SK-N-SH (cell line): ENCODE measurements around the gene FOXL1. TPM values are rescaled to one million over a fixed set of nuclear protein-coding genes. Genes with fewer than 3 reads are reported as not detected.

Source experiments
- CTCF ChIA-PET: fragments of 300-600, 350-600 bp; formaldehyde crosslinking; extraction: SDS; loops from one replicate; lab custom pipeline; 2021; lab: Yijun Ruan, JAX
- POLR2A ChIA-PET: fragments of 350-600 bp; sonication (Branson Sonifier 250); formaldehyde crosslinking; extraction: SDS; loops from one replicate; lab custom pipeline; 2020; ENCODE audit warnings: antibody characterized with exemption, inconsistent platforms; lab: Yijun Ruan, JAX
- DNase-seq: peaks from one replicate; pipeline ENCODE4 v3.0.0; 2012
- H2AFZ ChIP-seq: fragments of 200-600 bp; sonication (generic); 2 replicates; pipeline ENCODE4 v1.8.1; 2016; ENCODE audit warnings: antibody characterized with exemption, mild to moderate bottlenecking, low read depth
- H3F3A ChIP-seq: fragments of 200-600 bp; sonication (generic); replicated peaks from 2 replicates; pipeline ENCODE3; 2016; ENCODE audit warnings: antibody characterized with exemption, mild to moderate bottlenecking; ENCODE audit not compliant: insufficient read depth
- H3K27ac ChIP-seq, 2 experiments: fragments of 200-500 bp in 1 of 2; fragments of 200-600 bp in 1 of 2; sonication (Bioruptor generic) in 1 of 2; sonication (generic), shearing (Covaris generic) in 1 of 2; 2 replicates each; pipeline versions ENCODE4 v1.5.1 to v1.6.1; 2014 to 2016; ENCODE audit warnings: low read depth in 2 of 2, inconsistent platforms in 1 of 2, low read length in 1 of 2, mild to moderate bottlenecking in 1 of 2, mixed read lengths in 1 of 2
- H3K27me3 ChIP-seq: fragments of 200-600 bp; sonication (generic), shearing (Covaris generic); 2 replicates; pipeline ENCODE4 v1.6.1; 2016; ENCODE audit warnings: mixed run types; ENCODE audit not compliant: insufficient read depth
- H3K36me3 ChIP-seq, 2 experiments: fragments of 200-500 bp in 1 of 2; fragments of 200-600 bp in 1 of 2; sonication (Bioruptor generic) in 1 of 2; sonication (generic) in 1 of 2; replicated peaks in 1 of 2; 2 replicates each; pipeline versions ENCODE3 to v1.5.1; 2014 to 2016; ENCODE audit warnings: low read length in 1 of 2, mild to moderate bottlenecking in 1 of 2; ENCODE audit not compliant: insufficient read depth in 2 of 2, control insufficient read depth in 1 of 2
- H3K4me1 ChIP-seq, 2 experiments: fragments of 200-500 bp in 1 of 2; fragments of 200-600 bp in 1 of 2; sonication (Bioruptor generic) in 1 of 2; sonication (generic), shearing (Covaris generic) in 1 of 2; 2 replicates each; pipeline versions ENCODE4 v1.5.1 to v1.6.1; 2014 to 2016; ENCODE audit warnings: low read depth in 1 of 2, low read length in 1 of 2, mixed run types in 1 of 2; ENCODE audit not compliant: insufficient read depth in 2 of 2, control insufficient read depth in 1 of 2
- H3K4me2 ChIP-seq: fragments of 200-600 bp; sonication (generic), shearing (Covaris generic); 2 replicates; pipeline ENCODE4 v1.6.1; 2017; ENCODE audit warnings: mixed run types
- H3K4me3 ChIP-seq, 2 experiments: fragments of 200-500 bp in 1 of 2; fragments of 200-600 bp in 1 of 2; sonication (Bioruptor generic) in 1 of 2; sonication (generic), shearing (Covaris generic) in 1 of 2; 2 replicates each; pipeline versions ENCODE4 v1.5.1 to v1.8.1; 2014 to 2016; ENCODE audit warnings: low read depth in 2 of 2, inconsistent platforms in 1 of 2, low read length in 1 of 2, mild to moderate bottlenecking in 1 of 2, mixed read lengths in 1 of 2, moderate library complexity in 1 of 2
- H3K79me2 ChIP-seq: fragments of 200-600 bp; sonication (generic); 2 replicates; pipeline ENCODE4 v1.8.1; 2017; ENCODE audit warnings: mild to moderate bottlenecking; ENCODE audit not compliant: insufficient read depth
- H3K9ac ChIP-seq: fragments of 200-600 bp; sonication (generic); 2 replicates; pipeline ENCODE4 v1.6.1; 2017; ENCODE audit warnings: mixed run types
- H3K9me2 ChIP-seq: fragments of 200-600 bp; sonication (generic); 2 replicates; pipeline ENCODE4 v1.6.1; 2017; ENCODE audit warnings: mixed run types
- H3K9me3 ChIP-seq: fragments of 200-600 bp; sonication (generic); 2 replicates; pipeline ENCODE4 v1.6.1; 2017; ENCODE audit warnings: mixed run types, mild to moderate bottlenecking, moderate library complexity
- H4K20me1 ChIP-seq: fragments of 200-600 bp; sonication (generic); 2 replicates; pipeline ENCODE4 v1.6.1; 2017; ENCODE audit warnings: mild to moderate bottlenecking, mixed run types; ENCODE audit not compliant: insufficient read depth
- CHD2 ChIP-seq: fragments of 150-350 bp; IDR thresholded peaks from 2 replicates; pipeline ENCODE4 v1.6.1; 2018; ENCODE audit warnings: low read length; ENCODE audit not compliant: partially characterized antibody
- ELF1 ChIP-seq: IDR thresholded peaks from 2 replicates; pipeline ENCODE4 v1.4.0; 2012
- EZH2phosphoT487 ChIP-seq: fragments of 200-600 bp; sonication (generic); IDR thresholded peaks from 2 replicates; pipeline ENCODE4 v1.6.1; 2017; ENCODE audit warnings: low read depth, mixed run types, mild to moderate bottlenecking, antibody characterized with exemption, moderate library complexity, borderline replicate concordance
- FOXJ3 ChIP-seq: sonication (generic); formaldehyde crosslinking; IDR thresholded peaks from 2 replicates; pipeline ENCODE4 v1.5.1; 2020; ENCODE audit warnings: mild to moderate bottlenecking, missing genetic modification reagents
- GABPA ChIP-seq: IDR thresholded peaks from 2 replicates; pipeline ENCODE4 v1.4.0; 2012; ENCODE audit warnings: low read depth, mild to moderate bottlenecking
- GATA2 ChIP-seq: sonication (generic); formaldehyde crosslinking; IDR thresholded peaks from 2 replicates; pipeline ENCODE4 v1.5.0; 2020; ENCODE audit warnings: mild to moderate bottlenecking, missing genetic modification reagents
- JUND ChIP-seq: IDR thresholded peaks from 2 replicates; pipeline ENCODE4 v1.4.0; 2012
- MAX ChIP-seq: IDR thresholded peaks from 2 replicates; pipeline ENCODE4 v1.4.0; 2012; ENCODE audit warnings: low read depth
- MEF2A ChIP-seq: IDR thresholded peaks from 2 replicates; pipeline ENCODE4 v1.4.0; 2012; ENCODE audit warnings: low read depth, borderline replicate concordance
- NFIC ChIP-seq: IDR thresholded peaks from 2 replicates; pipeline ENCODE4 v1.4.0; 2012; ENCODE audit warnings: borderline replicate concordance
- POLR2AphosphoS5 ChIP-seq: IDR thresholded peaks from 2 replicates; pipeline ENCODE4 v1.6.1; 2012; ENCODE audit warnings: low read depth, low read length
- RAD21 ChIP-seq: IDR thresholded peaks from 2 replicates; pipeline ENCODE4 v1.6.1; 2012; ENCODE audit warnings: mild to moderate bottlenecking, low read length
- RCOR1 ChIP-seq: fragments of 150-350 bp; IDR thresholded peaks from 2 replicates; pipeline ENCODE4 v1.6.1; 2017; ENCODE audit warnings: antibody characterized with exemption, low read length
- RXRA ChIP-seq: IDR thresholded peaks from 2 replicates; pipeline ENCODE4 v1.4.0; 2012; ENCODE audit warnings: low read depth, mild to moderate bottlenecking, borderline replicate concordance
- SMC3 ChIP-seq: IDR thresholded peaks from 2 replicates; pipeline ENCODE4 v1.6.1; 2012; ENCODE audit warnings: low read depth, low read length, improper control_type of control experiment
- TAF1 ChIP-seq: IDR thresholded peaks from 2 replicates; pipeline ENCODE4 v1.6.1; 2012; ENCODE audit warnings: low read depth, mild to moderate bottlenecking, low read length, moderate library complexity, borderline replicate concordance
- USF2 ChIP-seq: fragments of 150-350 bp; IDR thresholded peaks from 2 replicates; pipeline ENCODE4 v1.6.1; 2017; ENCODE audit warnings: antibody characterized with exemption, low read length, low read depth, borderline replicate concordance
- WGBS: methylation state at CpG from one replicate; pipeline ENCODE4 v1.1.6; 2017; ENCODE audit warnings: low lambda C conversion rate; 5-methylcytosine and 5-hydroxymethylcytosine counted together
- polyA plus RNA-seq, 3 experiments: library from polyadenylated mRNA; depleted of rRNA; stranded (reverse); fragments of >200 nt; gene quantifications; 2 replicates each; pipeline ENCODE4 v1.2.3, GENCODE V29; 2012
- TF ChIP-seq, protein P1 (sequence below): IDR thresholded peaks from 2 replicates; pipeline ENCODE4 v1.4.0; 2012; ENCODE audit warnings: low read depth, borderline replicate concordance
- TF ChIP-seq, protein P2 (sequence below): IDR thresholded peaks from 2 replicates; pipeline ENCODE4 v1.4.0; 2012; ENCODE audit warnings: low read depth, borderline replicate concordance
- TF ChIP-seq, protein P3 (sequence below): fragments of 200-600 bp; sonication (generic); IDR thresholded peaks from 2 replicates; pipeline ENCODE4 v1.6.1; 2017; ENCODE audit warnings: antibody characterized with exemption, mild to moderate bottlenecking, moderate library complexity

FOXL1 gene
- polyA plus RNA-seq, 1 of the 3 experiments (the other 2 are of a cell fraction), result 2.5 TPM

GRCh38 chr16:86562356-86562755 is 16.0 kb upstream of the FOXL1 start:
- no peak overlapping the region for H3K4me3 ChIP-seq
- no peak overlapping the region for H3K9ac ChIP-seq
- H2AFZ ChIP-seq, result no peak overlapping the region
- POLR2A ChIA-PET, result no interaction called here
- H3K27me3 ChIP-seq, result peaks cover 23% of the 10 kb centered on the region; the same call in 1 of the 2 replicates
- H3K4me2 ChIP-seq, result no peak overlapping the region
- H3F3A ChIP-seq, result peaks cover 11% of the 10 kb centered on the region
- 42% methylated on average over 6 of the region's 6 CpGs for WGBS
- TF ChIP-seq, protein P1, sequence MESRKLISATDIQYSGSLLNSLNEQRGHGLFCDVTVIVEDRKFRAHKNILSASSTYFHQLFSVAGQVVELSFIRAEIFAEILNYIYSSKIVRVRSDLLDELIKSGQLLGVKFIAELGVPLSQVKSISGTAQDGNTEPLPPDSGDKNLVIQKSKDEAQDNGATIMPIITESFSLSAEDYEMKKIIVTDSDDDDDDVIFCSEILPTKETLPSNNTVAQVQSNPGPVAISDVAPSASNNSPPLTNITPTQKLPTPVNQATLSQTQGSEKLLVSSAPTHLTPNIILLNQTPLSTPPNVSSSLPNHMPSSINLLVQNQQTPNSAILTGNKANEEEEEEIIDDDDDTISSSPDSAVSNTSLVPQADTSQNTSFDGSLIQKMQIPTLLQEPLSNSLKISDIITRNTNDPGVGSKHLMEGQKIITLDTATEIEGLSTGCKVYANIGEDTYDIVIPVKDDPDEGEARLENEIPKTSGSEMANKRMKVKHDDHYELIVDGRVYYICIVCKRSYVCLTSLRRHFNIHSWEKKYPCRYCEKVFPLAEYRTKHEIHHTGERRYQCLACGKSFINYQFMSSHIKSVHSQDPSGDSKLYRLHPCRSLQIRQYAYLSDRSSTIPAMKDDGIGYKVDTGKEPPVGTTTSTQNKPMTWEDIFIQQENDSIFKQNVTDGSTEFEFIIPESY, result no peak
- H3K79me2 ChIP-seq, result peaks cover 8% of the 10 kb centered on the region
- no peak for DNase-seq
- H3K9me3 ChIP-seq, result no peaks in the 10 kb centered on the region
- no peaks in the 10 kb centered on the region for H3K36me3 ChIP-seq
- H4K20me1 ChIP-seq, result no peaks in the 10 kb centered on the region
- H3K9me2 ChIP-seq, result no peaks in the 10 kb centered on the region
- no peak overlapping the region for H3K27ac ChIP-seq
- H3K4me1 ChIP-seq, result no peaks in the 10 kb centered on the region; a peak in 1 of 4 replicates
- CTCF ChIA-PET, result interaction anchor here (1.1 to 5.5 kb wide), 2 partner anchors 485 to 500 kb away, joined by 3 to 56 read pairs; no protein-coding TSS in a partner anchor

- Histone ChIP-seq H3K9ac (no peak overlapping the region), H3K4me3 (peak overlapping the region; percentile 25 to 58; a peak in 3 of 4 replicates), H3K79me2 (peaks cover 19% of the 10 kb centered on the region), H3K4me1 (no peaks in the 10 kb centered on the region; a peak in 1 of 4 replicates), H3F3A (peaks cover 11% of the 10 kb centered on the region), H3K4me2 (peak overlapping the region; percentile 77), H2AFZ (peak overlapping the region; percentile 71), H3K9me2 (no peaks in the 10 kb centered on the region), H3K36me3 (peaks cover 0 to 1% of the 10 kb centered on the region in 2 experiments), H3K9me3 (no peaks in the 10 kb centered on the region), H4K20me1 (peaks cover 2% of the 10 kb centered on the region; the same call in 1 of the 2 replicates), H3K27ac (no peak overlapping the region), H3K27me3 (peaks cover 23% of the 10 kb centered on the region; the same call in 1 of the 2 replicates)
- ChIA-PET CTCF (interaction anchor here (0.7 to 5.5 kb wide), 35 partner anchors 8 to 720 kb away, joined by 3 to 56 read pairs (median 3); partner anchors contain the start of genes FOXL1 and MTHFSD), POLR2A (interaction anchor here (1.1 kb wide), 1 partner anchor 8 kb away, joined by 3 read pairs; no protein-coding TSS in a partner anchor)
- DNase-seq, result peak; percentile 92
- 3% methylated on average over 33 of the region's 41 CpGs for WGBS
- TF ChIP-seq RXRA (no peak), MEF2A (no peak), USF2 (no peak), MAX (peak; percentile 19; the same call in 1 of the 2 replicates), GATA2 (CRISPR knock-in tag) (no peak), FOXJ3 (CRISPR knock-in tag) (no peak), ELF1 (no peak), CHD2 (peak; percentile 45), RAD21 (peak; percentile 99), RCOR1 (no peak), EZH2phosphoT487 (no peak), TAF1 (peak; percentile 23; the same call in 1 of the 2 replicates), SMC3 (peak; percentile 99), POLR2AphosphoS5 (no peak), JUND (no peak), GABPA (no peak), NFIC (no peak)
- TF ChIP-seq, protein P2, sequence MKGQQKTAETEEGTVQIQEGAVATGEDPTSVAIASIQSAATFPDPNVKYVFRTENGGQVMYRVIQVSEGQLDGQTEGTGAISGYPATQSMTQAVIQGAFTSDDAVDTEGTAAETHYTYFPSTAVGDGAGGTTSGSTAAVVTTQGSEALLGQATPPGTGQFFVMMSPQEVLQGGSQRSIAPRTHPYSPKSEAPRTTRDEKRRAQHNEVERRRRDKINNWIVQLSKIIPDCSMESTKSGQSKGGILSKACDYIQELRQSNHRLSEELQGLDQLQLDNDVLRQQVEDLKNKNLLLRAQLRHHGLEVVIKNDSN, result no peak
- TF ChIP-seq, protein P3, sequence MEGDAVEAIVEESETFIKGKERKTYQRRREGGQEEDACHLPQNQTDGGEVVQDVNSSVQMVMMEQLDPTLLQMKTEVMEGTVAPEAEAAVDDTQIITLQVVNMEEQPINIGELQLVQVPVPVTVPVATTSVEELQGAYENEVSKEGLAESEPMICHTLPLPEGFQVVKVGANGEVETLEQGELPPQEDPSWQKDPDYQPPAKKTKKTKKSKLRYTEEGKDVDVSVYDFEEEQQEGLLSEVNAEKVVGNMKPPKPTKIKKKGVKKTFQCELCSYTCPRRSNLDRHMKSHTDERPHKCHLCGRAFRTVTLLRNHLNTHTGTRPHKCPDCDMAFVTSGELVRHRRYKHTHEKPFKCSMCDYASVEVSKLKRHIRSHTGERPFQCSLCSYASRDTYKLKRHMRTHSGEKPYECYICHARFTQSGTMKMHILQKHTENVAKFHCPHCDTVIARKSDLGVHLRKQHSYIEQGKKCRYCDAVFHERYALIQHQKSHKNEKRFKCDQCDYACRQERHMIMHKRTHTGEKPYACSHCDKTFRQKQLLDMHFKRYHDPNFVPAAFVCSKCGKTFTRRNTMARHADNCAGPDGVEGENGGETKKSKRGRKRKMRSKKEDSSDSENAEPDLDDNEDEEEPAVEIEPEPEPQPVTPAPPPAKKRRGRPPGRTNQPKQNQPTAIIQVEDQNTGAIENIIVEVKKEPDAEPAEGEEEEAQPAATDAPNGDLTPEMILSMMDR, result peak; percentile 100
Measured at GRCh38 chr16:86563469-86564345, 14.6 kb upstream of the FOXL1 start.
